H1 (cell line): Measurements from ENCODE around the gene PPM1L.

Experiments
- ATF3 ChIP-seq: IDR thresholded peaks from 2 replicates; pipeline ENCODE4 v1.6.1; 2011; ENCODE audit warnings: low read depth, mild to moderate bottlenecking, low read length; ENCODE audit not compliant: insufficient read depth
- CEBPB ChIP-seq: IDR thresholded peaks from 2 replicates; pipeline ENCODE4 v1.6.1; 2012; ENCODE audit warnings: low read depth, low read length
- CHD1 ChIP-seq: IDR thresholded peaks from 2 replicates; pipeline ENCODE4 v1.6.1; 2012; ENCODE audit warnings: low read depth, low read length, improper control_type of control experiment
- CHD2 ChIP-seq: IDR thresholded peaks from 2 replicates; pipeline ENCODE4 v1.6.1; 2012; ENCODE audit warnings: low read length, improper control_type of control experiment
- CTCF ChIP-seq, 3 experiments: IDR thresholded peaks; 1 replicate in 2 of 3; 2 replicates in 1 of 3; pipeline versions ENCODE4 v1.5.1 to v1.6.1; 2011; ENCODE audit warnings: low read length in 3 of 3, mild to moderate bottlenecking in 3 of 3, inconsistent platforms in 2 of 3, low read depth in 1 of 3, moderate library complexity in 1 of 3; ENCODE audit not compliant: insufficient read depth in 1 of 3; ENCODE audit errors: control extremely low read depth in 1 of 3
- JUN ChIP-seq: IDR thresholded peaks from 2 replicates; pipeline ENCODE4 v1.6.1; 2011; ENCODE audit warnings: low read depth, mild to moderate bottlenecking, improper control_type of control experiment, low read length
- MAFK ChIP-seq: IDR thresholded peaks from 2 replicates; pipeline ENCODE4 v1.6.1; 2012; ENCODE audit warnings: low read depth, mild to moderate bottlenecking, improper control_type of control experiment, low read length
- POLR2A ChIP-seq, 2 experiments: IDR thresholded peaks; 1 replicate in 1 of 2; 2 replicates in 1 of 2; pipeline ENCODE4 v1.6.1; 2011; ENCODE audit warnings: low read depth in 2 of 2, low read length in 2 of 2, mild to moderate bottlenecking in 2 of 2; ENCODE audit errors: control extremely low read depth in 1 of 2
- RAD21 ChIP-seq, 2 experiments: IDR thresholded peaks in 1 of 2; conservative IDR thresholded peaks in 1 of 2; 2 replicates each; pipeline ENCODE4 v1.6.1; 2011; ENCODE audit warnings: low read depth in 2 of 2, low read length in 2 of 2, improper control_type of control experiment in 1 of 2, inconsistent platforms in 1 of 2, mild to moderate bottlenecking in 1 of 2, moderate library complexity in 1 of 2
- RFX5 ChIP-seq: IDR thresholded peaks from 2 replicates; pipeline ENCODE4 v1.6.1; 2011; ENCODE audit warnings: low read depth, low read length, improper control_type of control experiment, borderline replicate concordance
- TBP ChIP-seq: IDR thresholded peaks from 2 replicates; pipeline ENCODE4 v1.6.1; 2011; ENCODE audit warnings: low read depth, low read length, improper control_type of control experiment

GRCh38 chr3:160773722-160774121, 17.7 kb downstream of the PPM1L start:
- TF ChIP-seq CEBPB (no peak), MAFK (no peak), RAD21 (IDR thresholded peaks at IDR 0.05 in 1 of 2, conservative IDR thresholded peaks at IDR 0.05 in 1 of 2; ENCODE audit: low read depth in 2 of 2, low read length in 2 of 2) (no peak), RFX5 (no peak), CHD2 (no peak), CTCF (IDR thresholded peaks at IDR 0.05; ENCODE audit: control extremely low read depth in 1 of 3, insufficient read depth in 1 of 3, low read depth in 1 of 3, low read length in 3 of 3) (no peak), ATF3 (no peak), TBP (no peak), POLR2A (IDR thresholded peaks at IDR 0.05; ENCODE audit: control extremely low read depth in 1 of 2, low read depth in 2 of 2, low read length in 2 of 2) (no peak), CHD1 (no peak), JUN (no peak)
